Memory B cell (primary cell): ENCODE measurements around the gene HABP2.

Experiments used
- ATAC-seq: fragments of 150-1000 bp; cut with Tn5 transposase; 2 replicates; pipeline ENCODE4 v1.10.0; 2021; ENCODE audit warnings: low read depth, mild to moderate bottlenecking, moderate library complexity
- DNase-seq, 2 donors: peaks; one replicate each; pipeline ENCODE4 v3.0.0; 2022; ENCODE audit warnings: low spot score in 2 of 2
- H3K27ac Mint-ChIP-seq: one replicate; pipeline ENCODE4 v1.8.0; 2022; ENCODE audit warnings: mild to moderate bottlenecking, moderate library complexity, mixed read lengths
- H3K27me3 Mint-ChIP-seq: one replicate; pipeline ENCODE4 v1.8.0; 2022; ENCODE audit warnings: mixed read lengths
- H3K36me3 Mint-ChIP-seq: one replicate; pipeline ENCODE4 v1.8.0; 2022; ENCODE audit warnings: mild to moderate bottlenecking, mixed read lengths
- H3K4me1 Mint-ChIP-seq: one replicate; pipeline ENCODE4 v1.8.0; 2022; ENCODE audit warnings: mixed read lengths
- H3K4me3 Mint-ChIP-seq: one replicate; pipeline ENCODE4 v1.8.0; 2022; ENCODE audit warnings: mild to moderate bottlenecking, moderate library complexity, mixed read lengths
- H3K9me3 Mint-ChIP-seq: one replicate; pipeline ENCODE4 v1.8.0; 2022; ENCODE audit warnings: mixed read lengths

Gene HABP2

GRCh38 chr10:113555751-113556150 lies 2.9 kb downstream of the HABP2 start:
- Mint-ChIP-seq H3K27me3 (peaks cover 16% of the 10 kb centered on the region), H3K27ac (no peak overlapping the region), H3K36me3 (no peaks in the 10 kb centered on the region), H3K4me1 (peaks cover under 1% of the 10 kb centered on the region), H3K4me3 (no peak overlapping the region), H3K9me3 (no peaks in the 10 kb centered on the region)
- no peak for ATAC-seq
- DNase-seq = no peak

GRCh38 chr10:113557424-113557862 lies 4.6 kb downstream of the HABP2 start:
- ATAC-seq = no peak
- Mint-ChIP-seq H3K9me3 (no peaks in the 10 kb centered on the region), H3K4me1 (no peaks in the 10 kb centered on the region), H3K36me3 (no peaks in the 10 kb centered on the region), H3K4me3 (no peak overlapping the region), H3K27ac (no peak overlapping the region), H3K27me3 (peaks cover 14% of the 10 kb centered on the region)
- no peak for DNase-seq

DNA sequence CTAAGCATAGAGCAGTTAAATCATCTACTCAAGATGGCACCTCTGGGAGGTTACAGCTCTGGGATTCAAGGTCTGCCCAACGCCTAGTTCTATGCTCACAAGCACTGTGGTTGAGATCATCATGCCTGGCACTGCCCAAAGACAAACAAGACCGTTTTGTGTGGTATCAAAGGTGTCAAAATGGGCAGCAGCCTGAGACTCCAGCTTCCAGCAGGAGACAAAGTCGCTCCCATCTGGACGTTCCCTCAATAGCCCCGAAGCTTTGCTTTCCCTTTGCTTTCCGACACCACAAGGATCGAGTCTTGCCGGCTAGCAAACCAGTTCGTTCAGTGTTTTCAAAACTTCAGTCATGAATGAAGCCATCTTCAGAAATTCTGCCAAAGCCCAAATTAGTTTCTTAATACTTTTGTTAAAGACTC lies 5.1 kb downstream of the HABP2 start:
- Mint-ChIP-seq H3K36me3 (no peaks in the 10 kb centered on the region), H3K27me3 (peaks cover 14% of the 10 kb centered on the region), H3K4me3 (no peak overlapping the region)

DNA sequence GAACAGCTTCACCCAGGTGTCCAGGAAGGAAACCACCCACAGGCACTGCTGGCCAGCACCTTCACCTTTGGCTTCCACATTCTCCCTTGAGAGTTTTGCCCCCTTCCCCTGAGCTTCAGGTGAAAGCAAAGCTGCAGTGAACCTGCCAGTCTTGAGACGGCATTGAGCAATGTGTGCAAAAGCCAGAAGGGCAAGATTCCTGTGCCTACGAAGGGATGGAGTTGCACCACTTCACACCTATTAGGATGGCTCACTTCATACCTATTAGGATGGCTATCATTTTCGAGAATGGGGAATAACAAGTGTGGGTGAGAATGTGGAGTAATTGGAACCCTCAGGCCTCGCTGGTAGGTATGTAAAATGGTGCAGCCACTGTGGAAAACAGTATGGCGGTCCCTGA lies 7.2 kb downstream of the HABP2 start:
- H3K9me3 Mint-ChIP-seq = no peaks in the 10 kb centered on the region
- no peak for ATAC-seq
- H3K4me3 Mint-ChIP-seq = no peak overlapping the region
- no peaks in the 10 kb centered on the region for H3K36me3 Mint-ChIP-seq
- DNase-seq = no peak
- H3K27ac Mint-ChIP-seq = no peak overlapping the region
- peaks cover 6% of the 10 kb centered on the region for H3K27me3 Mint-ChIP-seq
- H3K4me1 Mint-ChIP-seq = no peaks in the 10 kb centered on the region

More for the DNA sequence above, 5.1 kb downstream of the HABP2 start:
- Mint-ChIP-seq H3K4me1 (no peaks in the 10 kb centered on the region), H3K27ac (no peak overlapping the region), H3K9me3 (no peaks in the 10 kb centered on the region)
- ATAC-seq (no peak), DNase-seq (no peak)

- Mint-ChIP-seq H3K4me1 (no peaks in the 10 kb centered on the region), H3K9me3 (no peaks in the 10 kb centered on the region), H3K27me3 (peaks cover 6% of the 10 kb centered on the region), H3K36me3 (no peaks in the 10 kb centered on the region), H3K27ac (no peak overlapping the region), H3K4me3 (no peak overlapping the region)
- DNase-seq (no peak), ATAC-seq (no peak)
These were observed 8.4 kb downstream of the HABP2 start for GRCh38 chr10:113561214-113561613.

DNA sequence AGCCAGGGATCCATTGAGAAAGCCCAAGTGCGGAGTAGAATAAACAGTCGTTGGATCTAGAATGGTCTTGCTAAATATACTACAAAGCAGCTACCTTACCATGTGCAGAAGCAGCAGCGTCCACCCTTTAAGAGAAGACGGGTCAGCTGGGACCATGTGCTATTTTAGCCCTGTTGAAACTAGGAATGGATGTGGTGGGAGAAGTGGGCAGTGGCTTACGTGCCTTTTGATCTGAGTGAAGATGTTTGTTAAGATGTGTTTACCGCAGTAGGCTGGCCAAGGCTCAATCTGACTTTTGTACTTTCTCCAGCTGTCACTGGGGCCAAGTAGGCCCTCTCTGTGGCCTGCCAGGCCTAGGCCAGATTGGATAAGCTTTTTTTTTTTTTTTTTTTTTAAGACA lies 9.2 kb downstream of the HABP2 start:
- DNase-seq = no peak
- H3K27me3 Mint-ChIP-seq = peaks cover 4% of the 10 kb centered on the region
- no peak for ATAC-seq
- no peaks in the 10 kb centered on the region for H3K9me3 Mint-ChIP-seq
- no peaks in the 10 kb centered on the region for H3K36me3 Mint-ChIP-seq
- no peaks in the 10 kb centered on the region for H3K4me1 Mint-ChIP-seq
- no peak overlapping the region for H3K27ac Mint-ChIP-seq
- no peak overlapping the region for H3K4me3 Mint-ChIP-seq

- Mint-ChIP-seq H3K4me1 (no peaks in the 10 kb centered on the region), H3K27me3 (peaks cover 3% of the 10 kb centered on the region), H3K4me3 (no peak overlapping the region), H3K27ac (no peak overlapping the region), H3K9me3 (no peaks in the 10 kb centered on the region), H3K36me3 (no peaks in the 10 kb centered on the region)
- ATAC-seq = no peak
- no peak for DNase-seq
These were observed 9.9 kb downstream of the HABP2 start for GRCh38 chr10:113562704-113563103.

DNA sequence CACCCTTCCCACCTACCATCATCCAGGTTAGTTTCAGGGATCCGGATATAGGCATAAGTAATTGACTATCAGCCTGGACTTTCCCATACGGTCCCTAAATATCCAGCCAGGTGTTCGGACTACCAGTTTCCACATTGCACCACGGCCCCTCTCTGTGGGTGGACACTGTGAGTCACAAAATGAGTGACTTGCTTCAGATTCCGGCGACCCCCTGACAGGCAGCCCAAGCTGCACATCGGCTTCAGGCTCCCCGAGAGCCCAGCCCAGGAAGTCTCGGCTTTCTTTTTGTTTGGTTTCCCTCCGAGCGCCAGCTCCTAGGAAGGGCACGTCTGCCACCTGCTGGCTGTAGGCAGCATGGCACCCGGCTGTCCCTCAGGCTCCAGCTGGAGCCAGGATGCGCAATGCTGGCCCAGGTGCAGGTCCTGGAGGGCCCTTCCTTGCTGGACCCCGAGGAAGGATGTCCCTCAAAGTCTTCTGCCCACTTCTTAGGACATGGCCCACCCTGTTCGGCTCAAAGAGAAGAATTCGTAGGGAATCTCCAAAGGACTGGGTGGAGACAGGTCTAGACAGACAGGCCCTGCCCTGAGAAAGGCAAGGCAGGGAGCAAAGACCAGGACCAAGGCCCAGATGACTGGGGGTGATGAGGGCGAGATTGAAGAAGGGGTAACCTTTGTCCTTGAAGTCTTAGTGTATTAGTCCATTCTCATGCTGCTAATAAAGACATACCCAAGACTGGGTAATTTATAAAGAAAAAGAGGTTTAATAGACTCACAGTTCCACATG lies 10.6 kb downstream of the HABP2 start:
- H3K9me3 Mint-ChIP-seq = no peaks in the 10 kb centered on the region
- H3K4me3 Mint-ChIP-seq = peak overlapping the region; percentile 75
- peaks cover 6% of the 10 kb centered on the region for H3K27me3 Mint-ChIP-seq
- DNase-seq (peak; percentile 34 to 54), ATAC-seq (peak; percentile 64)
- no peak overlapping the region for H3K27ac Mint-ChIP-seq
- H3K4me1 Mint-ChIP-seq = no peaks in the 10 kb centered on the region
- no peaks in the 10 kb centered on the region for H3K36me3 Mint-ChIP-seq

- Mint-ChIP-seq H3K36me3 (no peaks in the 10 kb centered on the region), H3K4me3 (no peak overlapping the region), H3K4me1 (no peaks in the 10 kb centered on the region), H3K27ac (no peak overlapping the region), H3K9me3 (no peaks in the 10 kb centered on the region), H3K27me3 (peaks cover 3% of the 10 kb centered on the region)
- DNase-seq (no peak), ATAC-seq (no peak)
These were observed 12.5 kb downstream of the HABP2 start for GRCh38 chr10:113565364-113565763.

DNA sequence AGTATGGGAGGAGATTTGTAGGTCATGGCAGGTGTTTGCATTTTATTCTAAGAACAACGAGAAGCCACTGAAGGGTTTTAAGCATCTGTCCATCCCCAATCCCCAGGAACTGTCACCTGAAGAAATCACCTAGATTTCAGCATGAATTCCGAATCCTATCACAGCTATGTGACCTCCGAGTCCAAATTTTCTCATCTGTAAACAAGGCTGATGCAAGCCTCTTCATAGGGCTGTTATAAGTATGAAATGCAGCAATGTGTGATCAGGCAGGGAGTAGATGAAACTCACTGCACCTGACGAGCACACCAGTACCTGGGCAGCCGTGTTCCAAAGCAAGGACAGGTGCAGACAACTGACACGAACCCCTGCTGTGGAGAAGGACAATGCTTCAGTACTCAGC lies 14.0 kb downstream of the HABP2 start:
- no peaks in the 10 kb centered on the region for H3K36me3 Mint-ChIP-seq
- no peaks in the 10 kb centered on the region for H3K4me1 Mint-ChIP-seq
- no peak overlapping the region for H3K27ac Mint-ChIP-seq
- no peak for DNase-seq
- no peak for ATAC-seq
- H3K9me3 Mint-ChIP-seq = no peaks in the 10 kb centered on the region
- H3K4me3 Mint-ChIP-seq = no peak overlapping the region
- peaks cover 3% of the 10 kb centered on the region for H3K27me3 Mint-ChIP-seq

GRCh38 chr10:113569576-113569975 lies 16.7 kb downstream of the HABP2 start:
- H3K36me3 Mint-ChIP-seq = no peaks in the 10 kb centered on the region
- no peak overlapping the region for H3K4me3 Mint-ChIP-seq
- no peak for ATAC-seq
- no peak overlapping the region for H3K27ac Mint-ChIP-seq
- no peaks in the 10 kb centered on the region for H3K9me3 Mint-ChIP-seq
- no peaks in the 10 kb centered on the region for H3K4me1 Mint-ChIP-seq
- H3K27me3 Mint-ChIP-seq = peaks cover 3% of the 10 kb centered on the region
- no peak for DNase-seq

GRCh38 chr10:113572520-113573290 lies 19.9 kb downstream of the HABP2 start:
- Mint-ChIP-seq H3K36me3 (no peaks in the 10 kb centered on the region), H3K27ac (no peak overlapping the region), H3K27me3 (peaks cover 3% of the 10 kb centered on the region), H3K4me3 (no peak overlapping the region), H3K4me1 (no peaks in the 10 kb centered on the region), H3K9me3 (no peaks in the 10 kb centered on the region)
- DNase-seq = no peak
- ATAC-seq = no peak

DNA sequence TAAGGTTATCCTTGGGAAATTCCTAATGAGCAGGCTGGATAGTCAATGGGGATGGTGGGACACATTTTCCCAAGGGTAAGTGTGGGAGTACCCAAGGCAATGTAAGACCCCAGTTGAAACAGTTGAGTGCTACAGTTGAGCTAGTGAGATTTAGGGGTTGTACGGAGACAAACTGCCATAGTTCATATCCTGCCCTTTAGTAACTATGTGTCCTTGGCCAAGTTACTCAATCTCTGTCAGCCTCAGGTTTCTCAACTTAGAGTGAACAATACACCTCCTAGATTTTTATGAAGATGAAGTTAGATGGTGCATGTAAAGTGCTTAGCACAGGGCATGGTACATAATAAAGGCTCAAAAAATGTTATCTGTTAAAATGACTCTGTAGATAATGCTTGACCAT lies 20.5 kb downstream of the HABP2 start:
- no peak for ATAC-seq
- no peaks in the 10 kb centered on the region for H3K27me3 Mint-ChIP-seq
- DNase-seq = no peak
- H3K4me3 Mint-ChIP-seq = no peak overlapping the region
- no peak overlapping the region for H3K27ac Mint-ChIP-seq
- H3K4me1 Mint-ChIP-seq = no peaks in the 10 kb centered on the region
- no peaks in the 10 kb centered on the region for H3K9me3 Mint-ChIP-seq
- H3K36me3 Mint-ChIP-seq = no peaks in the 10 kb centered on the region

DNA sequence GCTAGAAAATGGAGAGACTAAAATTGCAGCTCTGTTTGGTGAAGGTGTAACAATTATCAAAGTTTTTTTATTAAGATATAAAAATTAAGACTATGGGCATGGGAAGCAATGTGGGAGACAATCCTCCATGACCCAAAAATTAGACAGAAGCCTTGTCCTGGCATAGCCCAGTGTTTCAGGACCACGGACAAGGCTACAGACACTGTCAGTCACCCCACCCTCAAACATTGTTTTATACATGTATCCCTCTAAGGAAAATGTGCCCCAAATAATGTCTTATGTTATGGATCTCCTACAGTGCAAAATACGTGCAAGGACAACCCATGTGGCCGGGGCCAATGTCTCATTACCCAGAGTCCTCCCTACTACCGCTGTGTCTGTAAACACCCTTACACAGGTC lies 24.0 kb downstream of the HABP2 start:
- no peaks in the 10 kb centered on the region for H3K36me3 Mint-ChIP-seq
- ATAC-seq (no peak), DNase-seq (no peak)
- H3K4me3 Mint-ChIP-seq = no peak overlapping the region
- H3K27me3 Mint-ChIP-seq = no peaks in the 10 kb centered on the region
- H3K9me3 Mint-ChIP-seq = no peaks in the 10 kb centered on the region
- H3K4me1 Mint-ChIP-seq = no peaks in the 10 kb centered on the region
- no peak overlapping the region for H3K27ac Mint-ChIP-seq
